NT2/D1 (cell line): ENCODE results near the gene GTF2F2.

Source experiments
- SUZ12 ChIP-seq: IDR thresholded peaks from 2 replicates; pipeline ENCODE4 v1.6.1; 2011; ENCODE audit not compliant: insufficient read length, insufficient read depth; ENCODE audit errors: extremely low read depth
- ZNF274 ChIP-seq: IDR thresholded peaks from 2 replicates; pipeline ENCODE4 v1.6.1; 2011; ENCODE audit warnings: mild to moderate bottlenecking, low read depth, low read length

GRCh38 chr13:45196096-45196495, 75.8 kb downstream of the GTF2F2 start:
- TF ChIP-seq SUZ12, result no peak
- TF ChIP-seq ZNF274, result no peak
